Epithelial cell of esophagus (primary cell): ENCODE data around the gene TENM3.

ENCODE experiments used
- DNase-seq: peaks from one replicate; pipeline ENCODE4 v3.0.0; 2010; ENCODE audit warnings: low read depth
- H3K4me3 ChIP-seq: 2 replicates; pipeline ENCODE4 v1.5.1; 2011; ENCODE audit warnings: mild to moderate bottlenecking, low read length, control low read depth
- CTCF ChIP-seq: IDR thresholded peaks from 2 replicates; pipeline ENCODE4 v1.5.1; 2011; ENCODE audit warnings: low read depth, mild to moderate bottlenecking, low read length, control low read depth, inconsistent platforms; ENCODE audit not compliant: insufficient read depth; ENCODE audit errors: missing control alignments

The TENM3 gene

GRCh38 chr4:182263562-182263961, 20.4 kb downstream of the TENM3 start:
- no peak for TF ChIP-seq CTCF
- no peak overlapping the region for H3K4me3 ChIP-seq
- DNase-seq, result no peak

GRCh38 chr4:182264139-182264752, 21.0 kb downstream of the TENM3 start:
- no peak overlapping the region for H3K4me3 ChIP-seq
- DNase-seq, result no peak
- TF ChIP-seq CTCF, result no peak

GRCh38 chr4:182265881-182266280, 22.7 kb downstream of the TENM3 start:
- peak; percentile 35 for DNase-seq
- peak; percentile 27 for TF ChIP-seq CTCF

GRCh38 chr4:182267048-182267447, 23.8 kb downstream of the TENM3 start:
- no peak overlapping the region for H3K4me3 ChIP-seq
- TF ChIP-seq CTCF, result no peak

More at GRCh38 chr4:182265881-182266280, 22.7 kb downstream of the TENM3 start:
- no peak overlapping the region for H3K4me3 ChIP-seq

GRCh38 chr4:182268966-182269365, 25.8 kb downstream of the TENM3 start:
- DNase-seq, result no peak
- no peak for TF ChIP-seq CTCF
- H3K4me3 ChIP-seq, result no peak overlapping the region

More at GRCh38 chr4:182267048-182267447, 23.8 kb downstream of the TENM3 start:
- DNase-seq, result no peak

- no peak overlapping the region for H3K4me3 ChIP-seq
- DNase-seq, result no peak
- TF ChIP-seq CTCF, result no peak
Measured at GRCh38 chr4:182271731-182272130, 28.5 kb downstream of the TENM3 start.

- DNase-seq, result no peak
Measured at GRCh38 chr4:182272151-182272550, 28.9 kb downstream of the TENM3 start.

More at GRCh38 chr4:182272151-182272550, 28.9 kb downstream of the TENM3 start:
- no peak overlapping the region for H3K4me3 ChIP-seq
- no peak for TF ChIP-seq CTCF
